DOHH2 (cell line): ENCODE measurements around the gene NSL1.
A peak's percentile ranks its signal among the peaks of the same experiment; 100 is the strongest.
"Not testable (repeated sequence)": the region's sequence is repeated elsewhere in the genome, so short reads cannot be mapped to it uniquely, and the experiment has no call there.

ENCODE experiments used
- H3F3A ChIP-seq: fragments of 200-600 bp; sonication (generic), shearing (Covaris generic); 2 replicates; pipeline ENCODE4 v1.6.0; 2016; ENCODE audit warnings: antibody characterized with exemption, mild to moderate bottlenecking; ENCODE audit not compliant: control insufficient read depth, insufficient read depth
- H3K27ac ChIP-seq: fragments of 200-600 bp; sonication (generic); 2 replicates; pipeline ENCODE4 v1.5.1; 2014; ENCODE audit warnings: low read depth, mild to moderate bottlenecking, low read length, moderate library complexity
- H3K27me3 ChIP-seq: fragments of 200-600 bp; sonication (generic); 2 replicates; pipeline ENCODE4 v1.6.1; 2014; ENCODE audit warnings: mild to moderate bottlenecking, low read length, mixed read lengths; ENCODE audit not compliant: control insufficient read depth
- H3K36me3 ChIP-seq: fragments of 200-600 bp; sonication (generic); 2 replicates; pipeline ENCODE4 v1.6.1; 2014; ENCODE audit warnings: mild to moderate bottlenecking, low read length, moderate library complexity, mixed read lengths; ENCODE audit not compliant: control insufficient read depth
- H3K4me1 ChIP-seq: fragments of 200-600 bp; sonication (generic); 2 replicates; pipeline ENCODE4 v1.6.1; 2014; ENCODE audit warnings: mild to moderate bottlenecking, low read length, mixed read lengths; ENCODE audit not compliant: control insufficient read depth
- H3K4me2 ChIP-seq: fragments of 200-600 bp; sonication (generic); 2 replicates; pipeline ENCODE4 v1.6.0; 2014; ENCODE audit warnings: mild to moderate bottlenecking, low read length, moderate library complexity
- H3K4me3 ChIP-seq: fragments of 200-600 bp; sonication (generic); 2 replicates; pipeline ENCODE4 v1.5.1; 2014; ENCODE audit warnings: mild to moderate bottlenecking, low read length, mixed read lengths
- H3K79me2 ChIP-seq: fragments of 200-600 bp; sonication (generic); 2 replicates; pipeline ENCODE4 v1.6.1; 2014; ENCODE audit warnings: mild to moderate bottlenecking, low read length, mixed read lengths; ENCODE audit not compliant: control insufficient read depth
- H3K9me2 ChIP-seq: fragments of 200-600 bp; sonication (generic); replicated peaks from 2 replicates; pipeline ENCODE4 v1.6.1; 2014; ENCODE audit warnings: mild to moderate bottlenecking, low read length, mixed read lengths; ENCODE audit not compliant: control insufficient read depth
- H3K9me3 ChIP-seq: fragments of 200-600 bp; sonication (generic); 2 replicates; pipeline ENCODE4 v1.6.1; 2014; ENCODE audit warnings: antibody characterized with exemption, low read length, mixed read lengths; ENCODE audit not compliant: control insufficient read depth, insufficient read depth
- H4K20me1 ChIP-seq: fragments of 200-600 bp; sonication (generic); 2 replicates; pipeline ENCODE4 v1.6.0; 2014; ENCODE audit warnings: low read depth, mild to moderate bottlenecking, antibody characterized with exemption, low read length, moderate library complexity; ENCODE audit not compliant: control insufficient read depth, insufficient read depth
- CTCF ChIP-seq: fragments of 200-600 bp; sonication (generic); IDR thresholded peaks from one replicate; pipeline ENCODE4 v1.5.1; 2014; ENCODE audit warnings: antibody characterized with exemption, mild to moderate bottlenecking, low read depth, low read length; ENCODE audit not compliant: poor library complexity, severe bottlenecking
- EZH2phosphoT487 ChIP-seq: fragments of 200-600 bp; sonication (generic); IDR thresholded peaks from 2 replicates; pipeline ENCODE4 v1.6.1; 2017; ENCODE audit warnings: borderline replicate concordance, mild to moderate bottlenecking, antibody characterized with exemption, low read length, moderate library complexity, mixed read lengths

Gene NSL1

GRCh38 chr1:212791676-212792395 lies at the start of gene NSL1, which contains the start of gene TATDN3:
NSL1 (minus strand) TSS chr1:212791777; CDS start chr1:212791763, 14 bp downstream.
TATDN3 (plus strand) TSS chr1:212791894; CDS start chr1:212791922, 28 bp downstream.
- peaks cover 16% of the 10 kb centered on the region for H3F3A ChIP-seq
- H3K36me3 ChIP-seq = peaks cover 27% of the 10 kb centered on the region
- TF ChIP-seq EZH2phosphoT487 (no peak), CTCF (no peak)
- peaks cover 61% of the 10 kb centered on the region for H3K79me2 ChIP-seq
- H3K9me2 ChIP-seq = no peaks in the 10 kb centered on the region
- H3K9me3 ChIP-seq = no peaks in the 10 kb centered on the region
- H3K4me2 ChIP-seq = peak within 1 kb of the TSS; percentile 86
- peak within 1 kb of the TSS; percentile 89 for H3K27ac ChIP-seq
- no peaks in the 10 kb centered on the region for H4K20me1 ChIP-seq
- H3K27me3 ChIP-seq = no peaks in the 10 kb centered on the region
- H3K4me1 ChIP-seq = peaks cover 58% of the 10 kb centered on the region
- peak within 1 kb of the TSS; percentile 89 for H3K4me3 ChIP-seq

- no peak for TF ChIP-seq CTCF
- no peak for TF ChIP-seq EZH2phosphoT487
- Histone ChIP-seq H4K20me1 (no peaks in the 10 kb centered on the region), H3K9me3 (no peaks in the 10 kb centered on the region), H3F3A (no peaks in the 10 kb centered on the region), H3K4me2 (no peak overlapping the region), H3K9me2 (no peaks in the 10 kb centered on the region), H3K27me3 (no peaks in the 10 kb centered on the region), H3K79me2 (no peaks in the 10 kb centered on the region), H3K36me3 (no peaks in the 10 kb centered on the region), H3K4me1 (no peaks in the 10 kb centered on the region), H3K27ac (no peak overlapping the region), H3K4me3 (no peak overlapping the region)
Observed at GRCh38 chr1:212838145-212838544, 46.6 kb upstream of the NSL1 start.

- H3K4me1 ChIP-seq, H3K27ac ChIP-seq, H3K27me3 ChIP-seq, H3K4me3 ChIP-seq, H3K36me3 ChIP-seq, H3K4me2 ChIP-seq, H3F3A ChIP-seq, H4K20me1 ChIP-seq, H3K9me2 ChIP-seq, H3K79me2 ChIP-seq, H3K9me3 ChIP-seq: not testable (repeated sequence)
Observed at GRCh38 chr1:212833211-212834207, 41.9 kb upstream of the NSL1 start.
